C1 segment of cervical spinal cord (tissue), 14 donors: ENCODE results near the gene ZMIZ1.

Experiments used
- DNase-seq, 14 donors: peaks; one replicate each; lab custom pipeline; 2025; lab: John Stamatoyannopoulos, UW

ZMIZ1 gene

DNA sequence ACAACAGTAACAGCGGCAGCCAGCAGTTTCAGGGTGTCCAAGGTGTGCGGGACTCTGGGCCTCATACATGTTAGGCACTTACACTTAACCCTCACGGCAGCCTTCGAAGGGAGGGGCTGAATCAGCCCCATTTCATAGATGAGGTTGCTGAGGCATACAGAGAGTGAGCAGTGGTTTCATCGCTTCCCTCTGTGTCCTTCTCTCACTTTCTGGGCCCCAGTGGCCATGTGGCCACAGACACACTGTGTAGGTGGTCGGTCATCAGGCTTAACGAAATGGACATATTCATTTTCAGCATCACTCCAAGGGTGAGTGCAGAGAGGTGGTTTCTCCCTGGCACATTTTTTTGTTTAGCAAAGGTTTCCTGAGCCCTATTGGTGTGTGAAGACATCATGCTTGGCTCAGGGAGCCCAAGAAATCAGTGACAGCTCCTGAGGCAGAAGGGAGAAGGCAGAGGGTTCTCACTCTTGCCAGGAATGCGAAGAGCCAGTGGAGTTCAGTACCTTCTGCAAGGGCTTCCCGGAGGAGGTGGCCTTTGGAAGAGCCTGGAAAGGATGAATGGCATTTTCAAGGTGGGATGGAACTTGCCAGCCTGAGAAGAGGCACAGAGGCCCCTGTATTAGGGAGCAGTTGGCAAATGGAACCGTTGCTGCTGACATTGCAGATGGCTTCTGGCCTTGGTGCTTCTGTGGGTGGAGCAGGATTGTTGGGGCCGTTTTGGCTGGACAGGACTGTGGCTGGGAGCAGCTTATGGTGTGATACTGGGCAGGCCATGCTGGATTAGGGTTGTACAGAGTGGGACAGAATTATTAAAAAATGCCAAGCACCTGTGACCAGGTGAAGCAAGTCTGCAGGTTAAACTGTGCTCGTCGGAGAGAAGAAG is 216.8 kb downstream of the ZMIZ1 start:
- peak in 1 of 14 donors; percentile 61 for DNase-seq

DNA sequence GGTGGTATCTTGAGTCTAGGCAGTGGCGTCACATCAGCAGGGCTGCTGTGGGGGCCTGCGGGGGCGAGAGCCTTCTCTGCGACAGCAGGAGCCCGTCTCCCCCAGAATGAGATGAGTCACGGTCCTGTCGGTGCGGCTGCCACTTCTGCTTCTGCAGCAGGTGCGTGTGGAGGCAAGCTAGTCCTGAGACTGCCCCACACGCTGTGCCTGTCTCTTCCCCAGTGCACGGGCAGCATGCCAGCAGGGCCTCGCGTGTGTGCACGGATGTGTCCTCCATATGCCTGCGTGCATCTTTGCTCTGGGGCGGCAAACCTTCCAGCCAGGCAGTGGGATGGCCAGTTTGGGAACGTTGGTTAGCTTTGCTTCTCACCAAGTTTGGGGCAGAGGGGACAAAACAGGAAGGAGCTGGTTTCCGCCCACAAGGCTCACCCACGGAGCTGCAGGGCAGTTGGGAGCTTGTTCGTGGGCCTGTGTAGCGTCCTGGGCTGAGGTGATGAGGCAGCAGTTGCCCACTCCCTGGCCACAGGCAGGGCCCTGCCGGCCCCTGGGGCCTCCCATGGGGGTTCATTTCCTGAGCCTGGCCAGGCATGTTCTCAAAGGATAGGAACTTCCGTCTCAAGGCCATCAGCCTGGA is 217.7 kb downstream of the ZMIZ1 start:
- DNase-seq, result peak in 7 of 14 donors; percentile 43 to 65 (median 56)

DNA sequence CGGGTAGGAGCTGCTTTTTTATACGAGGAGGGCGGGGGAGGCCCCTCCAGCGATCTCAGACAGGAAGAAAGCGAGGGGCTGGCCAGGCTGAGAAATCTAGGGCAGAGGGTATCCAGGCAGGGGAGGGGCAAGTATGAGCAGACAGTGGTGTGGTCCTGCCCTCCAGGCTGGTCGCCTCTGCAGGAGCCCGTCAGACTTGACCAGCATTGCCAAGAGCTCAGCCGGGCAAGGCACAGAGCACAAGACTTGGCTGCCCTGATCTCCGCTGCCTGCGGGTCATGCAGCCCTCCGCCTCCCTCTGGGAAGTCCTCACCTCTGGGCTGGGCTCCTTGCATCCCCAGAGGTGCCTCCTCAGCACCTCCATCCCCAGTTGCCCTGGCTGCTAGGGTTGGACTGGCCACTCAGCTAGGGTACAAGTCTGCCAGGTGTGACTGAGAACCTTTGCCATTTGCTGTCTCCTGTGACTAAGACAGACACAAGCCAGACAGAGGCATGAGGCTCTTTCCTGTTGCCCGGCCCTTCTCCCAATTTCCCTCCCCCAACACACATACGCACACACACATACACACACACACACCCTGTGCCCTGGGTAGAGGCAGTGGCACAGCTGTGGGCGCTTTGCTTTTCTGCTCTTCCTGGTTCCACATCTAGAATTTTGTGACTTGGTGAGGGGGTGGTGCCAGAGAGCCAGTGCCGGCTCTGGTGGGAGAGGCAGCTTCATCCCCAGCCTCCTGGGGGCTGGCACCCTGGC is 219.4 kb downstream of the ZMIZ1 start:
- DNase-seq, result no peak

DNA sequence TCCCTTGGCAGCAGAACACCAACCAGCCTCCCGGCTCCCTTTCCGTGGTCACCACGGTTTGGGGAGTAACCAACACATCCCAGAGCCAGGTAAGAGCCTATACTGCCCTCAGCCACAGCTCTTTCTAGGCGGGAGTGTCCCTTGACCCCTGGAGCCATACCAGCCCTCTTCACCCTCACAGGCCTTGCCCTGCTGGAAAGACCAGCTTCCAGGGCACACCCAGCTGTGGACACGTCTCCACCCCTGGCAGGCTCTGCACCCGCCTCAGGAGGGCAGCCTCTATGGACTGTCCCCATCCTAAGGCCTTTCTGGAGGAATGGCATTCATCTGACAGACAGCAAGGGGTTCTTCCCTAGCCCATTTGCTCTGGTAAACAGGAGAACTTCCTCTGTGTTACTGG is 221.0 kb downstream of the ZMIZ1 start:
- no peak for DNase-seq

DNA sequence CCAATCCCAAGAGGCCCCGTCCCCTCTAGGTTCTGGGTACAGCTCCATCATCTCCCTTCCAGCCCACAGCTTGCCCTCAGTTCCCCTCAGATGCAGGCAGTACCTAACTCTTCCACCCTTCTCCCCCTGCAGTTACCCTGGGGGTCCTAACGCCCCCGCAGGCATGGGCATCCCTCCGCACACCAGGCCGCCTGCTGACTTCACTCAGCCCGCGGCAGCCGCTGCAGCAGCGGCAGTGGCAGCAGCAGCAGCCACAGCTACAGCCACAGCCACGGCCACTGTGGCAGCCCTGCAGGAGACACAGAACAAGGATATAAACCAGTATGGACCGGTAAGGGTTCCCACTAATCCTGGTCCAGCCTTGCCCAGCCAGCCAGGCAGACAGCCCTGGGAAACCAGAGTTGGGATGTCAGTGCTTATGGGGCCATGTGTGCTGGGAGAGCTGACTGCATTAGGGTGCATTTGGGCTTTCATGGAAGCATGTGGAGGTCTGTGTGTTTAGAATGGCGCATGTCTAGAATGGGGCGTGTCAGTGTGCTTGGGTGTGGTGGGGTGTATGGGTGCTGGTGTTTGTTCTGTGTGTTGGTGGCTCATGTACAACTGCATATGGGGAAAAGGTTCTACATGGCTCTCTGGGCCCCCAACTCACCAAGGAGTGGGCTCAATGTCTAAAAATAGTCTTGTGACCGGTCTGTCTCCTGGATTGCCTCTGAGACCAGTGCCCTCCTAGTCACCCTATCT is 223.4 kb downstream of the ZMIZ1 start:
- no peak for DNase-seq

DNA sequence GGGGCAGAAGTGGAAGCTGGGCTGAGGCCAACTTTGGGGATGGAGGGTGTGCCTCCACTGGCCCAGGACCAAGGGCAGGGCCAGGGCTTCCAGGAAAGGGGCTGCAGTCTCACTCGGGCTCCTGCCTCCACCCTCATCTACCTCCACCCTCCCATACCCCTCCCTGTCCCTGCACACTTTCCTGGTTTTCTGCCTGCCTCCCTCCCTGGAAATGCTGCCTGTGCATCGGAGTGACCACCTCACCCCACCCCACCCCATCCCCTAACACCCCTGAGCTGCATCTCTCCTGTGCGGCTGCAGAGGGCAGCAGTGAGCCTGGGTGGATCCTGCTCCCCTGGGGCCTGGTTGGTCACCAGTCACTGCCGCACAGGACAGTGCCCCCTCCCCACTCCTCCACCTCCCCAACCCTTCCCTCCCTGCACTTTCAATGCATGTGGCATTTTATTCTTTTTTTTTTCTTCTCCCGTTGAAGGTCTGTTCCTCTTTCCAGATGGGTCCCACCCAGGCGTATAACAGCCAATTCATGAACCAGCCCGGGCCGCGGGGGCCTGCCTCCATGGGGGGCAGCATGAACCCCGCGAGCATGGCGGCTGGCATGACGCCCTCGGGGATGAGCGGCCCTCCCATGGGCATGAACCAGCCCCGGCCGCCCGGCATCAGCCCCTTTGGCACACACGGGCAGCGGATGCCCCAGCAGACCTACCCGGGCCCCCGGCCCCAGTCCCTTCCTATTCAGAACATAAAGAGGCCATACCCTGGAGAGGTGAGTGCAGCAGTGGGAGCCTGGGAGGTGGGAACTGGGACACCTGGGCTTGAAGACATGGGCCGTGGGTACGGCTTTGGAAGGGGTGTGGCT is 224.4 kb downstream of the ZMIZ1 start:
- peak in 2 of 14 donors; percentile 29 to 56 for DNase-seq

DNA sequence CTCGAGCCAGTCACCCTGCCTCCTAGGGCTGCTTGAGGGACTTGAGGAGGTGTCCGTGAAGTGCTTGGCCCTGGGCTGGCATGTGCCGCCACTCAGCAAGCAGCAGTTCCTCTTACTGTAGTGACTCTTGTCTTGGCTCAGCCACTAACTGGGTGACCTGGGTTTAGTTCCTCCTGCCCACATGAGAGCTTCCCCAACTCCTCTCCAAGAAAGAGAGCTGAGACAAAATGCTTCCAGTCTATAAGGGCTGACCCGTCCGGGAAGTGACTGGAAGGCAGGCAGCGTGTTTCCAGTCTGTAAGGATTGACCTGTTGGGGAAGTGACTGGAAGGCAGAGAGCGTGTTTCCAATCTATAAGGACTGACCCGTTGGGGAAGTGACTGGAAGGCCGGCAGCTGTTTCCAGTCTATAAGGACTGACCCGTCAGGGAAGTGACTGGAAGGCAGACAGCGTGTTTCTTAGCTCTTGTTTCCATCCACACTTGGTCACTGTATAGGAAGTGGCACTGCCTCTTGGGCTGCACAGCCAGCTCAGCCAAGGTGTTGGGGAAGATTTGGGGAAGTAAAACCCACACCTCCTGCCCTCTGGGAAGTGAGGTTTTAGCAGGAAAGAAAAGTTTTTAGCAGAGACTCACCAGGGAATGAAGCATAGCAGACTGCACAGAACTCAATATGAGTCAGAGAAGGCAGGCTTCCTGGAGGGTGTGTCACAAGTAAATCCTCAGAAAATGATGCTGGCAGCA is 225.2 kb downstream of the ZMIZ1 start:
- peak in 3 of 14 donors; percentile 40 to 68 (median 61) for DNase-seq

DNA sequence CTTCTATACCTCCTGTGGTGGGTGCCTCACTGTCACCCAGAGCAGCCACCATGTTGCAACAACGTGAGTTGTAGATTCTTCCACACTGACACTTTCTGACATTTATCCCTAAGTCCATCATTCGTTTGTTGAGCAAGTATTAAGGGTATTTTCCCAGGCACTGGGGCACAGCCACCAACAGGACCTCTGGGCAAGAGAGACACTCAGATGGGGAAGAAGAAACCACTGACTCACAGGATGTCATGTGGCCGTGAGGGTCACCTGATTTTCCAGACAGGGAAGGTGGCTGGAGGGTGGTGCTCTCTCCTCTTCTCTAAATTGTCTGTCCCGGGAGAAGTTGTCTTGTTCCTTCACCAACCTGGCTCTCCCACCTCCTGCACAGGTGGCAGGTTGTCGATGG is 226.8 kb downstream of the ZMIZ1 start:
- peak in 3 of 14 donors; percentile 38 to 55 (median 43) for DNase-seq

DNA sequence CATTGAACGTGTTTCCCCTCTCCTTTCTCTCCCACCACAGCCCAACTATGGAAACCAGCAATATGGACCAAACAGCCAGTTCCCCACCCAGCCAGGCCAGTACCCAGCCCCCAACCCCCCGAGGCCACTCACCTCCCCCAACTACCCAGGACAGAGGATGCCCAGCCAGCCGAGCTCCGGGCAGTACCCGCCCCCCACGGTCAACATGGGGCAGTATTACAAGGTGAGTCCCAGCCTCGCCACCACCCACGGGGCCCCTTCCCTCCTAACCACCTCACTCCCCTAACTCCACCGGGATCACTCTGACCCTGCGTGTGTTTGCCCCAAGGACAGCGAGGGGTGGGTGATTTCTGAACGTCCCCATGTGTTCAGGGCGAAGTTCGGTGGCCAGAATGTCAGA is 227.7 kb downstream of the ZMIZ1 start:
- DNase-seq, result no peak

DNA sequence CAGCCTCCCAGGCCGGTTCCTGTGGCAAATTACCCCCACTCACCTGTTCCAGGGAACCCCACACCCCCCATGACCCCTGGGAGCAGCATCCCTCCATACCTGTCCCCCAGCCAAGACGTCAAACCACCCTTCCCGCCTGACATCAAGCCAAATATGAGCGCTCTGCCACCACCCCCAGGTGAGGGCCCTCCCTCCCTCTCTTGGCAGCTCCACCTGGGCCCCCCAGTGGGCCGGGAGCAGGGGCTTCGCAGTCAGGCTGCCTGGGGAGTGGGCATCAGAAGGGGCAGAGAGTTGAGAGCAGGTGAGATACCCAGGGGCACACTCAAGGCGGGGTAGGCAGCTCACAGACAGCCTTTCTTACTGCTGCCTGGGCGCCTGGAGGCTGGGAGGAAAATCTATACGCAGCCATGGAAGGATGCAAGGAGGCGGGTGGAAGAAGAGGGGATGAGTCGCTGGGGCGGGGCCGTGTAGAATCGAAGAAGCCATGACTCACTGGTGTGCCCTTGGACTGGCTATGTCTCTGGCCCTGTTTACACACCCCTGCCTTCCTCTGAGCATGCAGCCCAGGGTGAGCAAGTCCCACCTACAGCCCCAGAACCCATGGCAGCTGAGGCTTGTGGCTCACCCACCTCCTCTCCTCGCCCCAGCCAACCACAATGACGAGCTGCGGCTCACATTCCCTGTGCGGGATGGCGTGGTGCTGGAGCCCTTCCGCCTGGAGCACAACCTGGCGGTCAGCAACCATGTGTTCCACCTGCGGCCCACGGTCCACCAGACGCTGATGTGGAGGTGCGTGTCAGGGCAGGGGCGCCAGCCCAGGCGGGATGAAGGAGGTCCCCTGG is 229.9 kb downstream of the ZMIZ1 start:
- no peak for DNase-seq

DNA sequence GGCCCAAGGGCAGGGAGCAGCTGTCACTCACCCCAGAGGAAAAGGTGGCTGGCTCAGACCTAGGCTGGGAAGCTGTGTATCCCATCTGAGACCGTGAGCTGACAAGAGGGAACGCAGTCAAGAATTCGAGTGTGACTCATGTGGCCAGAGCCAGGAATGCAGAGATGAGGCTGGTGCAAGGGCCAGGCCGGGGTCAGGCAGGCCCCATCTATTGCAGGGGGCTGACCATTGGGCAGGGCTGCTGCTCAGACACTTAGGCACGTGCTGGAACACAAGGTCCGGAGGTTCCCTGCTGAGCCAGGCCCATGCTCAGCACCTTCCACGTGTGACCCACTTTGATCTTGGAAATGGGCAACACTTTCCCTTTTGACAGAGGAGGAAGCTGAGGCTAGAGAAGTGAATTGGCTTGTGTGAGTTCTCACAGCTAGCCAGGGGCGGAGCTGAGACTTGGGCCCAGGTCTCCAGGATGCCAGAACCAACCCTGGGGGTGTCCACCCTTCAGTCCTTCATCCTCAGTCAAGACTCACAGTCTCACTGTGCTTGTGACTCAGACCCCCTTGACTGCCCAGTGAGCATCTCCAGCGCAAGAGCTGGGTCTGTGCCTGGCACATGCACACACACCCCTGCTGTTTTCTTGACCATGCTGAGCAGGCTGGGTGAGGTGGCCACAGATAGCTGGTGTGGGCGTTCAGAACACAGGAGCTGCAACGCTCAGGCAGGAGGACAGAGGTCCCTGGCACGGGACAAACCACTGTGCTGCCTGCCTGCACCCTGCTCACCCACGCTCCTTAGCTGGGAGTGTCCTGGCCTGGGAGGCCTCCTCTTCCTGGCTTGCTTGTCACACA is 230.9 kb downstream of the ZMIZ1 start:
- no peak for DNase-seq

DNA sequence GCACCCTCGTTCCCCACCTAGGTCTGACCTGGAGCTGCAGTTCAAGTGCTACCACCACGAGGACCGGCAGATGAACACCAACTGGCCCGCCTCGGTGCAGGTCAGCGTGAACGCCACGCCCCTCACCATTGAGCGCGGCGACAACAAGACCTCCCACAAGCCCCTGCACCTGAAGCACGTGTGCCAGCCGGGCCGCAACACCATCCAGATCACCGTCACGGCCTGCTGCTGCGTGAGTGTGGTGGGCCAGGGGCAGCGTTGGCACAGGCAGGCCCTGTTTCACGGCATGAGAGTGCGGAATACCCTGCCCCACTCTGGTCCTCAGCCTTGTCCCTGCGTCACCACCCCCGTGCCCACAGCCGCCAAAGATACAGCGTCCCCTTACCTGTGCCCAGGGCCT is 231.9 kb downstream of the ZMIZ1 start:
- DNase-seq, result no peak

DNA sequence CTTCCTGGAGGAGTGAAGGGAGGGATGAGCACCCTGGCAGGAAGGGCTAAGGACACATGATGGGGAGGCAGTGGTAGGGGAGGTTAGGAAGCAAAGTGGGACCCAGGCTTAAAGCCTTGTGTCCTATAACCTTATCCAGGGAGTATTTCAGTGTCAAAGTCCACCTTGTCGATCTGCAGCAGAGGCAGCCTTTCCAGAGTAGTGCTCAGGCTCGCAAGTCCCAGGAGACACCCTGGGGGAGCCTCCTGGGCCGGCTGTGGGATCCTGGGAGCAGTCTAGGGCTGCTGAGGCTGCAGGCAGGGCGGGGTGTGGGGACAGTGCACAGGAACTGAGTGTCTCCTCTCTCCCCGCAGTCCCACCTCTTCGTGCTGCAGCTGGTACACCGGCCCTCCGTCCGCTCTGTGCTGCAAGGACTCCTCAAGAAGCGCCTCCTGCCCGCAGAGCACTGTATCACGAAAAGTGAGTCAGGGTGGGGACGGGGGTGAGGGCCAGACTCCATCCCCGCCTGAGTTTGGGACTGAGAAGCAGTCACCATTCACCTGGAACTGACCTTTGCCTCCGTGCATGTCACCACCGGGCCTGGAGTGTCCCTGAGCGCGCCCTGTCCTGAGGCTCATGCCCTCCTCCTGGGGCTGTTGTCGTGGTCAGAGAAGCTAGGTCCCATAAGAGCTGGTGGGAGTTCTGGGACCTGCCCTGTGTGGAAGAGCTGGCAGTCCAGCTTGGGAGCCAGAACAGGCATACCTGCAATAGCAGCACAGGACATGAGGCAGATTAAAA is 233.2 kb downstream of the ZMIZ1 start:
- DNase-seq, result no peak

DNA sequence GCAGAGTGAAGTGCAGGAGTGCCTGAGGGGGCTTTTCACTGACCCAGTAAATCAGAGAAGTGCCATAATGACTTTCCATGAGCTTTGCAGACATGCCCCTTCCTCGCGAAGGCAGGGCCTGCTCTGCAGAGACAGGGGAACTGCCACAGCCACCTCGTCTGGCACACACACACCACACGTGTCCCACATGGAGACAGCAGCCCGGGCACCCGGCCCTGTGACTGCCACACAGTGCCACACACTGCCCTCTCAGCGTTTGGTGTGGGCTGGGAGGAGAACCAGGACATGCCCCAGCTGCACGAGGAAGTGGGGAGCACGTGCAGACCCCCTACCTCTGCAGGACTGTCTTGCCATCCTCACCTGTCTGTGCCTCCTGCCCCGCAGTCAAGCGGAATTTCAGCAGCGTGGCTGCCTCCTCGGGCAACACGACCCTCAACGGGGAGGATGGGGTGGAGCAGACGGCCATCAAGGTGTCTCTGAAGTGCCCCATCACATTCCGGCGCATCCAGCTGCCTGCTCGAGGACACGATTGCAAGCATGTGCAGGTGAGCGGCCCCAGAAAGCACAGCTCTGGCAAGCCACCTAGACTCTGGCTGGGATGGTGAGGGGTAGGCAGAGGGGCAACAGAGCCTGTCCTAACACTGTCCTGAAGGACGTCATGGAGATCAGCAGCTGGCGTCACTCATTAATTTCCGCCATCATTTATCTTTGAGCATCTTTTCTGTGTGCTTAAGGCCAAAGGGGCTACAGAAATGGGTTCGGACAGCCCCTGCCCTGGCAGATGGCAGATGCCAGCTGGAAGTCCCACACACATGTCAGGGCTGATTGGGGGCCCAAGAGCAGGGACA is 235.1 kb downstream of the ZMIZ1 start:
- DNase-seq, result no peak

DNA sequence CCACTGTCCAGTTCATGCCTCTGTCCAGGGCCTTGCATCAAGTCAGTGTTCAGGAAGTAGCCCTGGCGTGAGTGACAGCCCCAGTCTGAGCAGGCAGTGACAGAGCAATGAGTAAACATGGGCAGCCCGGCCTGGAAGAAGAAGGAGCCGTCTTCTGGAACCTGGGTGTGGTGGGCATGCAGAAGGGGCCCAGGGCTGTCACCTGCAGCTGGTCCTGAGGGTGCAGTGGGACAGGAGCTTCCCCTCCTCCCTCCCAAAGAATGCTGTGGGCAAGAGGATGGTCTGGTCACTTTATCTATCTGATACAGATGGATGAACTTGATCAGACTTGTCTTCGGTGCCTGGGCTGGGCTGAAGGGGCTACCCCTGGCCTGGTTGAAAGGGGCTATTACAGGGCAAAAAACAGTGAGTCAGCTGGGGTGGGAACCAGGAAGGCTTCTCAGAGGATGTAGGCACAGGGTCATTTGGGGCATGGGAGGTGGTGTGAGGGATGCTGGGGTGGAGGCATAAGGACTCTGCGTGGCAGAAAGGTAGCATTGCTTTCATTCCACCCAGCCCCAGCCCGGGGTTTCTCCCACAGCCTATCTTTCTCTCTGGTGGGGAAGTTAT is 235.8 kb downstream of the ZMIZ1 start:
- no peak for DNase-seq

DNA sequence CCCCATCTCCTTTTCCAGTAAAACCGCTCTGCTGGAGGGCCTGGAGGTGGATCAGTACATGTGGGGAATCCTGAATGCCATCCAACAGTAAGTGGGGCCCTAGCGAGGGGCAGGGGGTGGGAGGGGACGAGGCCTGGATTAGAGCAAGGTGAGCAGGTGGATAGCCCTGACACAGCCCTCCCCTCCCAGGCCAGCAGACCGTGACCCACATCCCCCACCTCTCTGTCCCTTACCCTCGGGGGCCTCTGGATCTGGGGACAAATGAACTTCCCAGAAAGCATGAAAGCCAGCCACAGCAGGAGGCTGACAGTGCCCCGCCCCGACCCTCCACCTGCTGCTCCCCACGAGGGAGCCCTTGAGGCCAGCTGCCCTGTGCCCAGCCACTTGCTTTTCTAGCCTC is 236.7 kb downstream of the ZMIZ1 start:
- no peak for DNase-seq
